Subcutaneous adipose tissue (tissue), 4 donors: ENCODE data around the gene SLC25A27. TPM values are rescaled to one million over a fixed set of nuclear protein-coding genes. Genes with fewer than 3 reads are reported as not detected.

ENCODE experiments used
- total RNA-seq, 4 donors: library from RNA; depleted of rRNA; stranded (reverse); fragments of >200 nt; gene quantifications; one replicate each; pipeline ENCODE4 v1.1.0, GENCODE V29; 2016
- TF ChIP-seq, protein P1 (sequence below): fragments of 450-650 bp; IDR thresholded peaks from one replicate; pipeline ENCODE4 v1.5.1; 2016; ENCODE audit warnings: low read depth, mild to moderate bottlenecking, control low read depth, antibody characterized with exemption, moderate library complexity

Gene SLC25A27
- total RNA-seq, 4 donors from 2014 or later, result 20.7 to 36.7 (median 28.2) TPM

DNA sequence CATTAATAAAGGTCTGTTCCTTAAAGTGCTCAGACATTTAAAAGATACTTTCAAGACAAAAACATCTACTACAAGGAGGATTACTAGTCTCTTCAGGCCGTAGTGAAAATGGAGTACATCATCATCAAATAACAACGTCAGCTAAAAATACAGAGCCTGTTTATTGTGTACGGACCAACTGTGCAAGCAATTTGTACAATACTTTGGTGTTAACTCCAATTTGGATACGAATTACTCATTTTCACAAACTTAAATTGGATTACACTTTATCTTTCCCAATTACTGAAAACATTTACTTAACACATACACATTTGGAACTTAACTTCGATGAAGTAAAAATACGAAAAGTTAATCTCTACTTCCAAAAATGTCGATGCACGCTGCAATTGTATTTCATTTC is 959 bp upstream of the SLC25A27 start:
- TF ChIP-seq, protein P1, sequence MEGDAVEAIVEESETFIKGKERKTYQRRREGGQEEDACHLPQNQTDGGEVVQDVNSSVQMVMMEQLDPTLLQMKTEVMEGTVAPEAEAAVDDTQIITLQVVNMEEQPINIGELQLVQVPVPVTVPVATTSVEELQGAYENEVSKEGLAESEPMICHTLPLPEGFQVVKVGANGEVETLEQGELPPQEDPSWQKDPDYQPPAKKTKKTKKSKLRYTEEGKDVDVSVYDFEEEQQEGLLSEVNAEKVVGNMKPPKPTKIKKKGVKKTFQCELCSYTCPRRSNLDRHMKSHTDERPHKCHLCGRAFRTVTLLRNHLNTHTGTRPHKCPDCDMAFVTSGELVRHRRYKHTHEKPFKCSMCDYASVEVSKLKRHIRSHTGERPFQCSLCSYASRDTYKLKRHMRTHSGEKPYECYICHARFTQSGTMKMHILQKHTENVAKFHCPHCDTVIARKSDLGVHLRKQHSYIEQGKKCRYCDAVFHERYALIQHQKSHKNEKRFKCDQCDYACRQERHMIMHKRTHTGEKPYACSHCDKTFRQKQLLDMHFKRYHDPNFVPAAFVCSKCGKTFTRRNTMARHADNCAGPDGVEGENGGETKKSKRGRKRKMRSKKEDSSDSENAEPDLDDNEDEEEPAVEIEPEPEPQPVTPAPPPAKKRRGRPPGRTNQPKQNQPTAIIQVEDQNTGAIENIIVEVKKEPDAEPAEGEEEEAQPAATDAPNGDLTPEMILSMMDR, result no peak

DNA sequence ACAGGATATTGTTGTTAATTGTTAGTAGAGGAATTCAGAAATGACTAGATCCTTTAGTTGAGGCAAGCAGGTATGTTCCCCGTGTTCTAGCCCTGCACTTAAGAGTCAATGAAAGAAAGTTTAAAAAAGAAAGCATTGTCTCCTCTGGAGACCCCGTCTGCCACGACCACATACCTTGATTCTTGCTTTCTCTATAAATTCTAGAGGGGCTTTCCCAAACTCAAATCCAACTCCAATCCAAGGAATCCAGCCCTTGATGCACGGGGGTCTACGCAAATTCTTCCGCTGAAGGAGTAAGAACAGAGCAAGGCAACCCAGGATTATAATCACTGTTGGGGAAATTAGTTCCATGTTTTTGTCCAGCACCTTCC is 558 bp upstream of the SLC25A27 start:
- TF ChIP-seq, protein P1, result no peak

DNA sequence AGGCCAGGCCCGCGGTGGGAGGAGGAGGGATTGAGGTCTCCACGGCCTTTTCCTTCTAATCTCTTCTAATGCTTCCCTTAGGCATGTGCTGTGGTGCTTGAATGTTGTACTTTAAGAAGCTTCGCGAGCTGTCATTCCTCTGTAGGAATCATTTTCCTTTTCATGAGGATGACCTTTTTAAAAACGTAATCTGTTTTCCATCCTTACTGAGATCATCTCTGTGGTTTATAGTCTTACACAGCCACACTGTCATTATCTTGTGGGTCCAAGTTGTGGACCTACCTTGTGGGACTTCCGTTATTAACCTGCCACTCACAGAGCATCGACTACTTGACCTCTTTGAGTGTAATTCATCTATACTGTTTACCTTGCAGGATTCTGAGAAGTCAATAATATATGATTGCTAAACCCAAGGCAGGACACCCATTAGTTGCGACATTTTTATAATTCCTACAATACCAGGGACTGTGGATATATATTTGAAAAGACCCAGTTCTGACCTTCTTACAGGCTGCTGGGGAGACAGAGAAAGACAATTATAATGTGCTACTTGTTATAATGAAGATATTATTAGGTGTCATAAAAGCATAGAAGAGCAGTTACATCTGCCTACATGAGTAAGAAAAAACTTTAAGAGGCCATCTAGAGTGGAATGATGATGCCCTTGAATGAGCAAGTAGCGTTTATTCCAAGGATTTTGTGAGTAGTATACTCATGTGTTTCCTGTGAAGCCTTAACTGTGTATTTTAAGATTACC is 842 bp downstream of the SLC25A27 start:
- TF ChIP-seq, protein P1, result no peak

DNA sequence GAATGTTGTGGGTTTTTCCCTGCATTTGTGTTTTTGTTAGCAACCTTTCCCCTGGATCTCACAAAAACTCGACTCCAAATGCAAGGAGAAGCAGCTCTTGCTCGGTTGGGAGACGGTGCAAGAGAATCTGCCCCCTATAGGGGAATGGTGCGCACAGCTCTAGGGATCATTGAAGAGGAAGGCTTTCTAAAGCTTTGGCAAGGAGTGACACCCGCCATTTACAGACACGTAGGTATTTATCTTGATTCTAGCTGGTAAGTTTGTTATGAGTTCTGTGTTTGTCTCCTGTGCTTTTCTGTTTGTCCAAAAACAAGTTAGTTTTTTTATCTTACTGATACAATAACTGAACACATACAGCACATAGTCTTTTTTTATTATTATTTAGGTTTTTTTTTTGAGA is 3.0 kb downstream of the SLC25A27 start:
- TF ChIP-seq, protein P1, result no peak

DNA sequence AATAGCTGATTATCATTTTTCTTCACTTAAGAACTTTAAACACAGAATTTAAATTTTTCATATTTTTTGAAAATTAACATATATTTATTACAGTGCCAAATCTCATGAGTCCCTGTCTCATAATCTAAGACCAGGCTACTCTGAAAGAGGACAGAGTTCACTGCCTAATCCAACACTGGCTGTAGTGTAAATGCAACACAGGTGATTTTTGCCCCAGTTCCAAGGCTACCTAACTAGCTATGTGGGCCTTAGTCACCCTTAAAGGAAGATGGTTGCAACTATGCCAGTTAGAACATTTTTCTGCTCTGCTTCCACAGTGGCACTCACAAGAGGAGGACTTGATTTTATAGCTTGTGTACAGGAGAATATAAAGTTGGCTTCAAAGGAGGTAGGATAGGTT is 4.9 kb downstream of the SLC25A27 start:
- TF ChIP-seq, protein P1, result no peak

DNA sequence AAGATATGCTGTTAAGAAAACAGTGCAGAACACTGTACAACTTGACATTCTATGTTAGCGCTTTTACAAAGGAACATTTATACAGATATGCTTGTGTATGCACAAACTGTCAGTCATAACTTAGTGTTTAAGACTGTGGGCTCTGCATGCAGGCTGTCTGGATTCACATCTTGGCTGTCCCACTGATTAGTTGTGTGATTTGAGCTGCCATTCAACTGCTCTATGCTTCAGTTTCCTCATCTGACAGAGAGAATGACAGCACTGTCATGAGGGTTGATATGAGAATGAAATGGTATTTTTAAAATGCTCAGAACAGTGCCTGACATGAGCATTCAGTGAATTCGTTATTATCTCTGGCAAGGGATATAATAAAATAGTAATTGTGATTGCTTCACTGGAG is 8.7 kb downstream of the SLC25A27 start:
- TF ChIP-seq, protein P1, result no peak

DNA sequence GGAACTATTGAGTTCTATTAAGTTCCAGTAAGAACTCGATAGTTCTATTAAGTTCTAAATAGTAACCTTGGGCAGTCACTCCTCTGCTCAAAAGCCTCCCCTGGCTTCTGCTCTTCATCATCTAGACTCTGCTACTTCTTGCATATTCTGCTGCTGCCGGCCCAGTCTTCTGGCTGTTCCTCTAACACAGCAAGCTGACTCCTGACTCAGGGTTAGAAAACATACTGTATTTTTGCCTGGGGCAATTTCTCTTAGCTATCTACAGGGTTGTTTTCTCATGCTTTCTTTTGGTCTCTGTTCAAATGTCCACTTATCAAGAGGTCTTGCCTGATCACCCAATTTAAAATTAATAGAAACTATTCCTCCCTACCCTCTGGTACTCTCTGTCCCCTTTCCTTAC is 14.6 kb downstream of the SLC25A27 start:
- TF ChIP-seq, protein P1, result no peak
